GM18868 (cell line): ENCODE measurements around the gene CSRP1.
"Not testable (repeated sequence)": the region's sequence is repeated elsewhere in the genome, so short reads cannot be mapped to it uniquely, and the experiment has no call there.

Experiments
- ATAC-seq: cut with Tn5 transposase; IDR thresholded peaks from one replicate; pipeline ENCODE4 v1.9.1; 2021; ENCODE audit warnings: mild to moderate bottlenecking, moderate library complexity; ENCODE audit not compliant: unreplicated experiment

CSRP1 gene

GRCh38 chr1:201506557-201507359 is at the start of gene CSRP1:
CSRP1 (minus strand) TSS chr1:201507123; CDS start chr1:201496303, 10,820 bp downstream.
- peak; percentile 92 for ATAC-seq

- no peak for ATAC-seq
Measured at GRCh38 chr1:201555593-201555945, 48.6 kb upstream of the CSRP1 start.

DNA sequence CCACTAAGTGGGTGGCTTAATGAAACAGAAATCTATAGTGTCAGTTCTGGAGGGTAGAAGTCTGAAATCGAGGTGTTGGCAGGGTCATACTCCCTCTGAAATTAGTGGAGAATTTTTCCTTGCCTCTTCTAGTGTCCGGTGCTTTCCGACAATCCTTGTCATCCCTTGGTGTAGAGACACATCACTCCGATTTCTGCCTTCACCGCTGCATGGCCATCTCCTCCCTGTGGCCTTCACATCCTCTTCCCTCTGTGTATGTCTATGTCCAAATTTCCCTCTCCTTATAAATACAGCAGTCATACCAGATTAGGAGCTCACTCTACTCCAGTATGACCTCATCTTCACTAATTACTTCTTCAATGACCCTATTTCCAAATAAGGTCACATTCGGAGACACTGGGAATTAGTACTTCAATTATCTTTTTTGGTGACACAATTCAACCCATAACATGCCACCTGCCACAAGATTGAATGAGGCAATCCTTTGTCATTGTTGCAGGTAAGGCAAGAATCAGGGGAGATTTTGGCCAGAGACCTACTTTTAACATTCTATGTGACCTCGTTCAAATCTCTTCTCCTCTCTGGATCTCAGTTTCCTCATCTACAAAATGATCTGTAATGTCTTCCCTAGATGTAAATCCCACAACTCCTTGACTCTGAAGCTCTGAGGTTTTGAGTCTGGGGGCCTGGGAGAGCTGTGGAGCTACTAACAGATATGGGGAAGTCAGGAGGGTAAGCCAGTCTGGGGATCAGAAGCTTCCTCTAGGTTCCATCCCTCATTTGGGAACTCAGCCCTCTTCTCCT is 48.1 kb upstream of the CSRP1 start:
- no peak for ATAC-seq

DNA sequence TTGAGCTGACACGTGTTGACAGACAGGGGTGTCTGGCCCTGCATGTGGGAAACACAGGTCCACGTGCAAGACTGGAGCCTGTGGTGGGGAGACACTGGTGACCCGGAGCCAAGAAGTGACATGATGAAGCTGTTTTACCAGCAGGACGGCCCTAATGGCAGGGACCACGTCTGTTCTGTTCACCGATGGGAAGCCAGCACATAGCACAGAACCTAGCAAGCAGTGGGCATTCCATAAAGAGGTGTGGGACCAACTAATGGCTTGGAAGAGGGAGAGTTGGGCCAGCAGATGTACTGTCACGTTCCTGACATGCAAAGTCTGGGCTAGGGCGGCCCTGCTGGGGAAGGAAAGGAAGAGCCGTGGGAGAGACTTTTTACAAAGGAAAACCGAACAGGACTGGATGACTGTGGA is 47.3 kb upstream of the CSRP1 start:
- ATAC-seq: no peak

DNA sequence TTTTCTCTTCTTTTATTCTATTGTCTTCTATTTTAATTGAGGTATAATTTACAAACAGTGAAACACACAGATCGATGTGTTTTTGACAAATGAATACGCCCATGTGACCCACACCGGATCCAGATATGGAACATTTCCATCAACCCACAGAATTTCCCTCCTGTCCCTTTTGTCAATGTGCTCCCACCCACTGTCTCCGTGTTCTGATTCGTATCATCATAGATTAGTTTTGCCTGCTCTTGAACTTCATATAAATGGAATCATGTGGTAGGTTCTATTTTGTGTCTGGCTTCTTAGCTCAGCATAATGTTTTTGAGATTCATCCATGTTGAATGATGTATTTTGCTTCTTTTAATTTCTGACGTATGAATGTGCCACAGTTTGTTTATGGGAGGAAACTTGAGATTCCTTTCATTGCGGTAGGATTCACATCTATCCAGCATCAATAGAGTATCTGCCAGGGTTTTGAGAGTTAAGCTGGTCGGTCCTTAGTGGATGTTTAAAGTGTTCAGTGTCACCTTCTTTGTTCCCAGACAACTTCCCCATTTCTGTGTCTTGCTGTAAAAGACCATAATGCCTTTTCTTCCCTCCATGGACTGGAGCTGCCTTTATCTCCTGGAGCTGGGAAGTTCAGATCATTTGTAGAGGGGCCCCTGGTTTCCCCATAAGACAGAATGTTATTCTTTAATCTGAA is 46.7 kb upstream of the CSRP1 start:
- ATAC-seq: no peak

DNA sequence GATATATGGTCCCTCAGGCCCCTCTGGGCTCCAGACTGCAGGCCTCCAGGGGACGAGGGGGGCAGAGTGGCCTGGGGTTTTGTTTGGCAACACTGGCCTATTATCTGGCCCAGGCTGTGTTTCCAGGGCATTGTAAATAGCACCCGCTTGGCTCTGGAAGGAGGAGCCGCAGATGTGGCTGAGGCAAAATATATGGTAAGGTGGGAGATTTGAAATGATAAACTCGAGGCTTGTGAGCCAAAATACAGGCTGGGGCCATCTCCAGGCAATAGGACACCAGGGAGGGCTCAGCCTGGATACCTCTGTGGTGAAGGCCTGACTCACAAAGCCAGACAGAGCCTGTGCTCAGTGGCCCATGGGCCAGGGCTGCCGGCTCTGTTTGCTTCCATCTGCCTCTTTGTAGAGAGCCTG is 46.0 kb upstream of the CSRP1 start:
- no peak for ATAC-seq

- no peak for ATAC-seq
Measured at GRCh38 chr1:201551877-201552731, 45.2 kb upstream of the CSRP1 start.

- ATAC-seq: no peak
Measured at GRCh38 chr1:201551096-201551495, 44.2 kb upstream of the CSRP1 start.

- ATAC-seq: not testable (repeated sequence)
Measured at GRCh38 chr1:201549522-201549921, 42.6 kb upstream of the CSRP1 start.

- ATAC-seq: no peak
Measured at GRCh38 chr1:201545851-201546492, 39.0 kb upstream of the CSRP1 start.

DNA sequence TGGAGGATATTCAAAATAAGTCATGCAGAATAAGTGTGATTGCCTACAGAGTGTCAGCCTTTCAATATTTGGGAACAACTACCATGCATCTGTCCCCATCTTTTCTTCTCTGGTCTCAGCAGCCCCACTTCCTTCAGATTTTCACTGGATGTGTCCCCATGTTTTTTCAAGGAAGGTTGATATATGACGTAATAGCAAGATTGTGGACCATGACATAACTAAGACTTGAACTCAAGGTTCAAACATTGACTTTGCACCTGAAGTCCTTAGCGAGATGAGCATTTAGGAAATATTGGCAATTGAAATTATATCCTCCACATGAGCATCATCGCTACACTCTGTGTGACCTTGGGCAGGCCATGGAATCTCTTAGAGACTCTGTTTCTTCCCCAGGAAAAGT is 37.8 kb upstream of the CSRP1 start:
- ATAC-seq: no peak

DNA sequence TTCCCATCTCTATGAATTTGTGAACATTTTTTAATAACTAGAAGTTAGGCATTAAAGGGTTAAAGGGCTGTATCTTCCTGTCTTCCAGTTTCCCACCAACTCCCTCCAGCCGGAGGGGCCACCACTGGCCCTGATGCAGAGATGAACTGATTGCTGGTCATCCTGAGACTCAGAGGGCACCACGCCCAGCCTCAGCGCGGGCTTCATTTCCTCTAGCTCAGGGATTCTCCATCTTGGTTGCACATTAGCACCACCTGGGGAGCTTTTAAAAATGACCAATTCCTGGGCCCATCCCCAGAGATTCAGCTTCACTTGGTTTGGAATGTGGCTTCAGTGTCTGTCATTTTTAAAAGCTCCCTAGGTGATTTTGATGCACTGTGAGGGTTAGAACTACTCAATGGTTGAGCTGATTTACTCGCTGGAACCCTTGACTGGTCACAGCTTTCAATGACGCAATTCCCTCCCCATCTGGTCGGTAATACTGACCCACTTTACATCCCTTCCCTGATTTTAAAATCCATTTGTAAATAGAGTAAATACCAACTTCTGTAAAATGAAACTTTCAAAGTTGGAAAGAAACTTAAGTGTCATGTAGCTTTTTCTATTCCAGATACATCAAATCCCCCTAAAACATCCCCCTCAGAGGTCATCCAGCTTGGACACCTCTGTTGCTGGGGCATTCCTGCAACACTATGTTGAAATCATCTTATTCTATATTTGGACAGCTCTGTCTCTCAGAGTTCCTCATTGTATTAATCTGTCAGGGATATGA is 37.1 kb upstream of the CSRP1 start:
- no peak for ATAC-seq

GRCh38 chr1:201542309-201543035 is 35.5 kb upstream of the CSRP1 start:
- no peak for ATAC-seq

- no peak for ATAC-seq
Measured at GRCh38 chr1:201540846-201541735, 34.2 kb upstream of the CSRP1 start.

GRCh38 chr1:201539561-201540431 is 32.9 kb upstream of the CSRP1 start:
- ATAC-seq: no peak

GRCh38 chr1:201538612-201539551 is 32.0 kb upstream of the CSRP1 start, which contains the start of gene NAV1:
NAV1 (plus strand) TSS chr1:201539127; CDS start chr1:201622885, 83,758 bp downstream.
- no peak for ATAC-seq
